Stimulated activated CD8-positive, alpha-beta memory T cell treated with anti-CD3 and anti-CD28 coated beads, Interleukin-4, amount 100 ng/mL, for 24 hours (primary cell): ENCODE data around the gene CREBBP.

Source experiments
- DNase-seq: peaks from one replicate; pipeline ENCODE4 v3.0.0-alpha.2; 2020; ENCODE audit warnings: low read depth

CREBBP gene

DNA sequence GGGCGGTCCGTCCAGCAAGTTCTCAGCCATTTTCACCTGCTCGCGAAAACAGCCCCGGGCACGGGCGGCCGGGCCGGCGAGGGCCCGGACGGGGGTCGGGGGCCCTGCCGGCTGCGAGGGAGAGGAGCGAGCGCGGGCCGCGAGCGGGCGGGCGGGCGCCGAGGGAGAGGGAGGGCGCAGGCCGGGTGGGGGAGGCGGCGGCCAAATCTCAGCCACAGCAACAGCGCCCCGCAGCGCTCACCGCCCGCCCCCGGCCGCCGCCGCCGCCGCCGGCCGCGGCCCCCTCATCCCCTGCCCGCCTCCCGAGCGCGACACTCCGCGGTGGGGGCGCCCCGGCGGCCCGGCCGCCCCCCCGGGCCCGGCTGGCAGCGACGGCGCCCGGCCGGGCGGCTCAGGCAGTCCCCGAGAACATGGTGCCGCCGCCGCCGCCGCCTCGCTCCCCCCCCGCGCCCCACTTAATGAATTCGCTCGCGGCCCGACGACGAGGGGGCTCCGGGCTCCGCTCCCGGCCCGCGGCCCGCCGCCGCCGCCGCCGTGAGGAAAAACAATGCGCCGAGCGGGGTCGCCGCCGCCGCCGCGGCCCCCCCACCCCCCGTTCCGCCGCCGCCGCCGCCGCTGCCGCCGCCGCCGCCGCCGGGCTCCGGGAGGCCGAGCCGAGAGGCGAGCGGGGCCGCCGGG is 487 bp downstream of the CREBBP start:
- peak; percentile 65 for DNase-seq

GRCh38 chr16:3879258-3879886 is 1.1 kb downstream of the CREBBP start:
- no peak for DNase-seq

DNA sequence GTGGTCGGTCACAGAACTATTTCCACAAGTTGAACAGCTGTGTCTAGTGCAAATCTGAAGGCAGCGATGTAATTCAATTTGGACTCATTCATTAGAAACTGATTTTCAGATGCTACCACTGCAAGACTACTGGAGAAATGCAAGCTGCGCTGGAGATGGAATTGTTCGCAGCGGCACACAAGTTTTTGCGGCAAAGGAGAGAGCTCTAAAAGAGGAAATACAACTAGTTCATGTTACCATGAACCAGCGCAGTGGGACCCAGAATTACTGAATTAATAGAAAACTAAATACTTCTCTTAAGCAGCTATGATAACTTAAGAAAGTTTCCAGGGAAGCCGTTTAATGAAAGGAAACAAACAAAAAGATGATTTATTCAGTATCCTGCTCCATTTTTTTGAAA is 1.9 kb downstream of the CREBBP start:
- DNase-seq, result no peak

DNA sequence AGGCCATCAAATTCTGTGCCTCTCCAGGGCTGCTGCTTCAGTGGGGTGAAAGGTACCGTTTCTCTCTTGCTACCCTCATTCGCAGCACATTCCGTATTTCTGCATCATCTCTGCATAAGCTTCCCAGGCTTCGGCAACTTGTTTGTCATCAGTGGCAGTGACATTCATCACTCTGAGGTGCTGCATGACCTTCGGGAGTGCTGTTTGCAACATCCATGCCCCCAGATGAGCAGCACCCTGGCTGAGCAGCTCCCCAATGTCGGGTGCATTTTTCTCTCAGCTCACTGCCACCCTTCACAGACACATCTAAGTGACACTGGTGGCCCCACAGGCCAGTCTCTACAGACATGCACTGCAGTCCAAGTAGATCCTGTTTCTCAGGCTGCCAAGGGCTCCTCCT is 3.8 kb downstream of the CREBBP start:
- no peak for DNase-seq

GRCh38 chr16:3876160-3876559 is 4.4 kb downstream of the CREBBP start:
- no peak for DNase-seq

DNA sequence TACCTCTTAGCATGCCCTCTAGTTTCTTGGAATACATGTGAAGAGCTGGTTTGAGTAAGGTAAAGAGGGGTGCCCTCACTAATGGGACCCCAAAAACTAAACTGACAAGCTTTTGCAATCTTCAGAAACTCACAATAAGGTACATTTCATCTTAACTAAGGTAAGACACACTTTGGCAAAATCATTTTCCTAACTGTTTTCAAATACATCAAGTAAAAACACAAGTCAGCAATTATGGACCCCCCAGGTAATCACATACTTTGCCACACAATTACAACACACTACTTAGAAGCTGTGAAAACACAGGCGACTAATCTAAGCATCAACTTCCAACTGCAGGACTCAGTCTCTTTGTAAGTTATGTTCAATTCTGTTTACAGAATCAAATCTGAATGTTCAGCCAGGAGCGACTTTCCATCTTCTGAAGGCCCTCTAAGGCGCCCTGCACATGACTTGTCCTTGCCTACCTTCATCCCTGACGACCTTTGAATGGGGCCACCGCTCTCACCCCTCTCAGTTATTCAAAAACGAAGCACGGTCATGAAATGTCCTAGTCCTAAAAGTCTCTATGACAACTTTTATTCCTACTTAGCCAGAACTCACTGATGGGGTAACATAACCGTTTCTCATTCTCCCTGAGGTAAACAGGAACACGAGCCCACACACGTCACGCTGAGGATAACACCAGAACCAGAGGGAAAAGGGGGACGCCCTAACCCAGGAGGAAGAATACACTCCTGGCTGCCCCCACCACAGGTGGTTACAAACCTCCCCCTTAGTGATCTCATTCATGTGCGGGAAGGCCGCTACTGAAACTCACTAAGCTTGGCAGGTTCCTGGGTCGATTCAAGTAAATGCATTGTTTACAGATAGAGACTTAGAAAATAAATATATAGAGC is 5.5 kb downstream of the CREBBP start:
- DNase-seq, result no peak

- no peak for DNase-seq
These were observed 6.3 kb downstream of the CREBBP start for GRCh38 chr16:3874242-3874641.

GRCh38 chr16:3873482-3874173 is 6.9 kb downstream of the CREBBP start:
- no peak for DNase-seq

- DNase-seq, result no peak
These were observed 8.2 kb downstream of the CREBBP start for GRCh38 chr16:3872216-3872895.

DNA sequence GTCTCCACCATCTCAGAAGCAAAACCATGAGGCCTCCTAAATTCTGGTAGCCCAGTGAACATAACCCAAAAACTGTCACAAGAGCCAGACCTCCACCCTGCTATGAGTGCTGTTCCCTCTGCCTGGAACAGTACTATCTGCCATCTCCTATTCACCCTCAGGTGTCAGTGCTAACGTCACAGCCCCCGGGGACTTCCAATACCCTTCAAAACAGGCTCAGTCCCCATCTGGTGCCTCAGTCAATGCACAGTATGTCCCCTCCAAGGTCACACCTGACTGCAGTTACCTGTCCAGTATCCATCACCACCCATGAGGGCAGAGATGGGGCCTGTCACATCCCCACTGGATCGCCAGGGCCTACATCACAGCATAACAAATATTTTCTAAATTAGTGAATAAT is 11.5 kb downstream of the CREBBP start:
- DNase-seq, result no peak

DNA sequence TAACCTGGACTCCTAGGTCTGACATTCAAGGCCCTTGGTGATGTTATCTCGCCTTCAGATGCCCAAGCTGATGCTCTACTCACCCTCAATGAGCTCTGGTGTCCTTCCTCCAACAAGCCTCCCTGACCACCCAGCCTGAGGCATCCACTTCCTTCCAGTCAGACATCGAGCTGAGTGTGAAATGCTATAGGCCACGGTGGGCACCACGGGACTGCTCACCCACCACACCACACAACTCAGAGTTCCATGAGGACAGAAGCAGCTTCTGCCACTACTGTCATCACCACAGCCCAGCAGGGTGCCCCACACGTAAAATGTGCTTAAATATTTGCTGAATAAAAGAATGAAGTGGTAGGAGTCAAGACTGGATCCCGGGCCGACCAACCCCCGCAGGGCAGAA is 12.0 kb downstream of the CREBBP start:
- DNase-seq, result no peak

- no peak for DNase-seq
These were observed 13.6 kb downstream of the CREBBP start for GRCh38 chr16:3866703-3867431.

DNA sequence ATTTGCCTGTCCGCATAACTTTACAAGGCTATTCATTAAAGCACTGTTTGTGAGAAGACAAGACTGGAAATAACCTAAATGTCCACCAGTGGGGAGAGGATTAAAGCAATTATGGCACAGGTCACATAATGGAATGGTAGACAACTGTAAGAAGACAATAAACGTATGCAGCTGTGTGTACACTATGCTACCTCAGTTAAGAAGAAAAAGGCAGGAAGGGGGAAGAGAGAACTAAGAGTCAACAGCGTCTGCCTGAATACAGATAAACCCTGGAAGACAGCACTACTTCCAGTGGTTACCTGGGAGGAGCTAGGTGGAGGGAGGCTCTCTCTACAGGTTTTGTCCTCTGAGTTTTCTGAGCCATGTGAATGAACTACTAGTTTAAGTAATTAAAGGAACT is 15.3 kb downstream of the CREBBP start:
- no peak for DNase-seq

DNA sequence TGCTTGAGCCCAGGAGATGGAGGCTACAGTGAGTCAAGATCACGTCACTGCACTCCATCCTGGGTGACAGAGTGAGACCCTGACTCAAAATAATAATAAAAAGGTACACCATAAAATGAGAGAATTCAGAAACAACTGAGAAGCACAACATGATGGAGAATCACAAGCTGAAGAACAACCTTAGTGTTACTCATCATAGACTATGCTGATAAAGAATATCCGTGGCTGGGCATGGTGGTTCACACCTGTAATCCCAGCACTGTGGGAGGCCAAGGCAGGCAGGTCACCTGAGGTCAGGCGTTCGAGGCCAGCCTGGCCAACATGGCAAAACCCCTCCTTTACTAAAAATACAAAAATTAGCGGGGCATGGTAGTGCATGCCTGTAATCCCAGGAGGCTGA is 16.0 kb downstream of the CREBBP start:
- no peak for DNase-seq

DNA sequence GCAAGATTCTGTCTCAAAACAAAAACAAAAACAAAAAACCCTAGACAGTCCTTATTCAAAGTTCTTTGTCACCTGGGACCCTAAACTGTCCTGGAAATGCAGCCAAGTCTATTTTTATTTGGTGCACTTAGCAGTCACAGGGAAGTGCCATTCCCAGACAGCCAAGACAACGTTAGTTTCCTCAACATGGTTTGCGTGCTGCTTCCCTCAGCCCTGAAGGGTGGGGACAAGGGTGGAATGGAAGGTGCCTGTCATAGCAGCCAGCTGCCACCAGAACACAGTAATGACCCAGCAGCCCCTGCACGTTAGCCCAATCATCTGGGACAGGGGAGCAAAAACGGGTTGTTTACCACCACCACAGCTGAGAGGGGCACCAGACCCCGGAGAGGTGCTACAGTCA is 16.9 kb downstream of the CREBBP start:
- no peak for DNase-seq

- DNase-seq, result peak; percentile 7
These were observed 18.6 kb downstream of the CREBBP start for GRCh38 chr16:3861808-3862451.

GRCh38 chr16:3859889-3860288 is 20.6 kb downstream of the CREBBP start:
- DNase-seq, result no peak

- DNase-seq, result no peak
These were observed 21.7 kb downstream of the CREBBP start for GRCh38 chr16:3858801-3859200.

DNA sequence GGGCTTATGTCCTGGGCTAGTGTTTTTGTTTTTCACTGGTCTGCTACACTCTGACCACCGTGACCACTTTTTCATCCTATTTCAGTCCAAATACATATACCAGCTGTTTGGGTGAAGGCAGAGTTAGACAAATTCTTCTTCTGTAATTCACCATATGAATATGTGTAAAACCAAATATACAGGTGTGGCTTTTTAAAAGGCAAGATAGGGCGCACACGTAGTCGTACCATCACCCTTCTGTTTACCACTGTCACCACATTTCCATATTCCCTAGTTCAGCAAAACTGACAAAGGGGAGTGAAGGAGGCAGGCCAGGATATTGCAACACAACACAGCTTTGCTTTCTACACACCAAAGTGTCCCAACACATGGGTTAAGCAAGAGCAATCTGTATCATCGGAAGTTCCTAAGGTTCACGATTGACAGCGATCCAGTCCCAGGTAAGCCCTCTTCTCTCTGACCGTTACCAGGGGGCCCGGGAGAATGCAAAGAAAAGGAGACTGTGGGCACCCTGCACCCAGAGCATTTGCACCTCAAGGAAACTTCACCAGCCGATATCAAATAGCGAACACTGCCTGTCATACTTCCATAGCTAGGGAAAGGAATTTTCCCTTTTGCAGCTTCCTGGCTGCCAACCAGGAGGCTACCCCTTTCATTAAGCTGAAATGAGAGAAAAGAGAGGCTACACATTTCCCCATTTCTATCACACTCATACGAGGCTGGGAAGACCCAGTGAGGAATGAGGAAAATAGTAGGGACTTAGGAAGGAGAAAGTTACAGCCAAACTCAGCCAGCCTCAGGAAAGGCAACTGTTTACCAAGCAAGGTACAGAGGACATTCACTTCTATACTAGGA is 23.1 kb downstream of the CREBBP start:
- no peak for DNase-seq
